Neural progenitor cell (in vitro differentiated cells): Measurements from ENCODE around the gene GK. TPM values are rescaled to one million over a fixed set of nuclear protein-coding genes. Genes with fewer than 3 reads are reported as not detected.

Source experiments
- DNase-seq: peaks from one replicate; pipeline ENCODE4 v3.0.0-alpha.2; 2016; ENCODE audit warnings: low spot score
- H2AFZ ChIP-seq: fragments of 200-600 bp; sonication (generic); replicated peaks from 2 replicates; pipeline ENCODE4 v1.6.1; 2016; ENCODE audit warnings: antibody characterized with exemption
- H3F3A ChIP-seq: fragments of 200-600 bp; sonication (generic); 2 replicates; pipeline ENCODE4 v1.6.1; 2016; ENCODE audit warnings: antibody characterized with exemption, low read depth
- H3K27ac ChIP-seq: fragments of 200-600 bp; sonication (generic); 2 replicates; pipeline ENCODE4 v1.5.1; 2016; ENCODE audit warnings: mild to moderate bottlenecking
- H3K27me3 ChIP-seq: fragments of 200-600 bp; sonication (generic); 2 replicates; pipeline ENCODE4 v1.6.1; 2016; ENCODE audit warnings: mild to moderate bottlenecking, moderate library complexity
- H3K36me3 ChIP-seq: fragments of 200-600 bp; sonication (generic); 2 replicates; pipeline ENCODE4 v1.5.1; 2016
- H3K4me1 ChIP-seq: fragments of 200-600 bp; sonication (generic); 2 replicates; pipeline ENCODE4 v1.6.1; 2016; ENCODE audit warnings: mixed run types
- H3K4me2 ChIP-seq: fragments of 200-600 bp; sonication (generic); 2 replicates; pipeline ENCODE4 v1.6.1; 2016
- H3K4me3 ChIP-seq: fragments of 200-600 bp; sonication (generic); 2 replicates; pipeline ENCODE4 v1.5.1; 2016
- H3K79me2 ChIP-seq: fragments of 200-600 bp; sonication (generic); 2 replicates; pipeline ENCODE4 v1.6.1; 2016; ENCODE audit warnings: low read depth
- H3K9ac ChIP-seq: fragments of 200-600 bp; sonication (generic); 2 replicates; pipeline ENCODE4 v1.6.1; 2016
- H3K9me3 ChIP-seq: fragments of 200-600 bp; sonication (generic); 2 replicates; pipeline ENCODE4 v1.5.1; 2016; ENCODE audit warnings: low read depth
- H4K20me1 ChIP-seq: fragments of 200-600 bp; sonication (generic); 2 replicates; pipeline ENCODE4 v1.6.1; 2016; ENCODE audit warnings: low read depth
- H3K27ac Mint-ChIP-seq: 3 replicates; pipeline ENCODE4 v1.8.0; 2021; ENCODE audit warnings: mixed read lengths
- H3K27me3 Mint-ChIP-seq: 2 replicates; pipeline ENCODE4 v1.8.0; 2022; ENCODE audit warnings: low read depth, mild to moderate bottlenecking, inconsistent platforms, moderate library complexity, mixed read lengths; ENCODE audit not compliant: insufficient read depth
- H3K36me3 Mint-ChIP-seq: 3 replicates; pipeline ENCODE4 v1.8.0; 2021; ENCODE audit warnings: mixed read lengths
- H3K4me1 Mint-ChIP-seq: 3 replicates; pipeline ENCODE4 v1.8.0; 2021; ENCODE audit warnings: mixed read lengths
- H3K4me3 Mint-ChIP-seq: 3 replicates; pipeline ENCODE4 v1.8.0; 2021; ENCODE audit warnings: mild to moderate bottlenecking, moderate library complexity, mixed read lengths
- H3K9me3 Mint-ChIP-seq: 3 replicates; pipeline ENCODE4 v1.8.0; 2020; ENCODE audit warnings: mixed read lengths
- EZH2 ChIP-seq: fragments of 200-600 bp; sonication (generic); IDR thresholded peaks from 2 replicates; pipeline ENCODE4 v1.6.1; 2017; ENCODE audit warnings: antibody characterized with exemption, mild to moderate bottlenecking, moderate library complexity
- EZH2phosphoT487 ChIP-seq: fragments of 200-600 bp; sonication (generic); IDR thresholded peaks from 2 replicates; pipeline ENCODE4 v1.6.1; 2017; ENCODE audit warnings: antibody characterized with exemption
- total RNA-seq: library from RNA; depleted of rRNA; stranded (reverse); fragments of >200 nt; gene quantifications from 2 replicates; pipeline ENCODE4 v1.2.3, GENCODE V29; 2015; ENCODE audit warnings: low replicate concordance
- TF ChIP-seq, protein P1 (sequence below): fragments of 200-600 bp; sonication (generic); IDR thresholded peaks from 2 replicates; pipeline ENCODE4 v1.5.1; 2017; ENCODE audit warnings: antibody characterized with exemption, mild to moderate bottlenecking

GK gene
- total RNA-seq, 1 donor from 2014 or later: 4.4 TPM

DNA sequence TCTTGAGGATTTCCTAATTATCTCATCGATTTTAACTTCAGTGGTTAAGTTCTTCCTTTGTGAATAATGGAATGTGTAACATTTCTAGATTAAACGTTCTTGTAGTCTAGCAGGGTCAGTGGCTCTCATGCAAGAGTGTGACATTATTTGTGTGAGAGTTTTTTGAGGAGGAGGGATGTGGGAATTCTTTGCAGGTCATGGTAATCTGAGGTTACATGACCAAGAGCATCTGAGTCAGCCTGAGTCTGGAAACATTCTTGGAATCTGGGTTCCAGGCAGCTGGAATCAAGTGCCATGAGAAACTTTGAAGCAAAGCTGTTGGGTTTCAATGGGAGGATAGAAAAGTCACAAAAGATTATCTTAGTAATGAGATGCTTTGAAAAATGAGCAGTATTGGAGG is 49.5 kb downstream of the GK start:
- no peak overlapping the region for H3K4me2 ChIP-seq

DNA sequence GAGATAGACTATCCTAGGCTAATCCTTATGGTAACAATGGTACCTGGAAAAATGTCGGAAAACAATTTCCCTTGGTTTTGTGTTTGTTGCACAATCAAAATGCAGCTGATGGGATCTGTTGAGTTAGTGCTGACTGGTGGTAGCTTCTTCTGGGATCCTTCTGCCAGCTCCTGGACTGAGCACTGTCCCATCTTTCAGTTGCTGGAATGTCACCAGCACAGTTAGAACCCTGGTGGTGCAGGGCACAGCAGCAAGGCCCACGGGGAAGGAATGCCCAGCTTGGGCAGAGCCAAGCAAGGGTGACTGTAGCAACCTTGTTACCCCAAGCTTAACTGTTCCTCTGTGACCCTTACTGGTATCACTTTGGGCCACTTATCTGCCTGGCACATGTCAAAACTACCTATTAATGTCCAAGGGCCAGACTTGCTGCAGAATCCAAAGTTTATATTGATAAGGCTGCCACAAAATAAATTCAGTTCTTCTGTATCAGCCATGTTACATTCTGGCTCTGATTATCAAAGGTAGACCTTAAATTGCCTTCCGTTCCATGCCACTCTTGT is 53.1 kb downstream of the GK start:
- DNase-seq: no peak
- H3K4me3 ChIP-seq: no peak overlapping the region
- Mint-ChIP-seq H3K9me3 (no peaks in the 10 kb centered on the region), H3K27me3 (no peaks in the 10 kb centered on the region), H3K36me3 (no peaks in the 10 kb centered on the region), H3K27ac (no peak overlapping the region), H3K4me3 (no peak overlapping the region), H3K4me1 (no peaks in the 10 kb centered on the region)
- no peaks in the 10 kb centered on the region for H3K9me3 ChIP-seq
- no peak overlapping the region for H2AFZ ChIP-seq
- no peaks in the 10 kb centered on the region for H4K20me1 ChIP-seq
- H3F3A ChIP-seq: no peaks in the 10 kb centered on the region
- no peaks in the 10 kb centered on the region for H3K79me2 ChIP-seq
- H3K27me3 ChIP-seq: no peaks in the 10 kb centered on the region
- no peak overlapping the region for H3K9ac ChIP-seq
- H3K27ac ChIP-seq: no peak overlapping the region
- no peak for TF ChIP-seq EZH2
- TF ChIP-seq, protein P1, sequence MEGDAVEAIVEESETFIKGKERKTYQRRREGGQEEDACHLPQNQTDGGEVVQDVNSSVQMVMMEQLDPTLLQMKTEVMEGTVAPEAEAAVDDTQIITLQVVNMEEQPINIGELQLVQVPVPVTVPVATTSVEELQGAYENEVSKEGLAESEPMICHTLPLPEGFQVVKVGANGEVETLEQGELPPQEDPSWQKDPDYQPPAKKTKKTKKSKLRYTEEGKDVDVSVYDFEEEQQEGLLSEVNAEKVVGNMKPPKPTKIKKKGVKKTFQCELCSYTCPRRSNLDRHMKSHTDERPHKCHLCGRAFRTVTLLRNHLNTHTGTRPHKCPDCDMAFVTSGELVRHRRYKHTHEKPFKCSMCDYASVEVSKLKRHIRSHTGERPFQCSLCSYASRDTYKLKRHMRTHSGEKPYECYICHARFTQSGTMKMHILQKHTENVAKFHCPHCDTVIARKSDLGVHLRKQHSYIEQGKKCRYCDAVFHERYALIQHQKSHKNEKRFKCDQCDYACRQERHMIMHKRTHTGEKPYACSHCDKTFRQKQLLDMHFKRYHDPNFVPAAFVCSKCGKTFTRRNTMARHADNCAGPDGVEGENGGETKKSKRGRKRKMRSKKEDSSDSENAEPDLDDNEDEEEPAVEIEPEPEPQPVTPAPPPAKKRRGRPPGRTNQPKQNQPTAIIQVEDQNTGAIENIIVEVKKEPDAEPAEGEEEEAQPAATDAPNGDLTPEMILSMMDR: no peak
- TF ChIP-seq EZH2phosphoT487: no peak
- H3K36me3 ChIP-seq: no peaks in the 10 kb centered on the region
- no peaks in the 10 kb centered on the region for H3K4me1 ChIP-seq
- H3K4me2 ChIP-seq: no peak overlapping the region

More for the DNA sequence above, 49.5 kb downstream of the GK start:
- H3F3A ChIP-seq: no peaks in the 10 kb centered on the region
- no peak overlapping the region for H3K9ac ChIP-seq
- no peak overlapping the region for H3K4me3 ChIP-seq
- H3K4me1 ChIP-seq: no peaks in the 10 kb centered on the region
- H3K27ac ChIP-seq: no peak overlapping the region
- no peaks in the 10 kb centered on the region for H3K36me3 ChIP-seq
- no peaks in the 10 kb centered on the region for H4K20me1 ChIP-seq
- no peak overlapping the region for H3K27ac Mint-ChIP-seq
- no peaks in the 10 kb centered on the region for H3K79me2 ChIP-seq
- no peaks in the 10 kb centered on the region for H3K27me3 ChIP-seq
- no peak overlapping the region for H2AFZ ChIP-seq
- H3K4me1 Mint-ChIP-seq: no peaks in the 10 kb centered on the region
- no peaks in the 10 kb centered on the region for H3K9me3 ChIP-seq
- TF ChIP-seq EZH2 (no peak), EZH2phosphoT487 (no peak)
- TF ChIP-seq, protein P1: no peak
- no peaks in the 10 kb centered on the region for H3K9me3 Mint-ChIP-seq
- H3K36me3 Mint-ChIP-seq: no peaks in the 10 kb centered on the region
- DNase-seq: no peak
- no peak overlapping the region for H3K4me3 Mint-ChIP-seq
- H3K27me3 Mint-ChIP-seq: no peaks in the 10 kb centered on the region

DNA sequence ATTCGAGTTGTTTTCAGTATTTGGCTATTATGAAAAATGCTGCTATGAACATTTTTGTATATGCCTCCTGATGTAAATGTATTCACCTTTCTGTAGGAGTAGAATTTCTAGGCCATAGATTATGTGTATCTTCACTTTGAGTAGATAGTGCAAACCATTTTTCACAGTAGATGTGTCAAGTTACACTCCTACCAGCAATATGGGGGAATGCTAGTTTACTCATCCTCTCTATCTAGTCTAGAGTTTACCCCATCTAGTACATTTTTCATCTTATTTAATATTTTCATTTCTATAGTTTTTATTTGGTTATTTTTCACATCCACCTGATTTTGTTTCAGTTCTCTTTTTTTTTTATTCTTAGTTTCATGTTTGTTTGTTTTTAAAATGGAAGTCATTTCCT is 59.0 kb downstream of the GK start:
- H3K27me3 Mint-ChIP-seq: no peaks in the 10 kb centered on the region
- no peak overlapping the region for H3K27ac Mint-ChIP-seq
- Histone ChIP-seq H3K79me2 (no peaks in the 10 kb centered on the region), H3K9ac (no peak overlapping the region), H3K4me3 (no peak overlapping the region), H3K27me3 (no peaks in the 10 kb centered on the region), H3K36me3 (no peaks in the 10 kb centered on the region), H3K9me3 (no peaks in the 10 kb centered on the region), H3K4me1 (no peaks in the 10 kb centered on the region), H3K4me2 (no peak overlapping the region), H4K20me1 (no peaks in the 10 kb centered on the region), H3F3A (no peaks in the 10 kb centered on the region), H2AFZ (no peak overlapping the region), H3K27ac (no peak overlapping the region)
- TF ChIP-seq, protein P1: no peak
- no peak for TF ChIP-seq EZH2phosphoT487
- no peak for TF ChIP-seq EZH2
- H3K4me3 Mint-ChIP-seq: no peak overlapping the region
- no peak for DNase-seq
- no peaks in the 10 kb centered on the region for H3K9me3 Mint-ChIP-seq
- no peaks in the 10 kb centered on the region for H3K36me3 Mint-ChIP-seq
- no peaks in the 10 kb centered on the region for H3K4me1 Mint-ChIP-seq
